ENCODE measurements around the gene PGLYRP3. TPM values are rescaled to one million over a fixed set of nuclear protein-coding genes. Genes with fewer than 3 reads are reported as not detected.

Gene PGLYRP3, protein sequence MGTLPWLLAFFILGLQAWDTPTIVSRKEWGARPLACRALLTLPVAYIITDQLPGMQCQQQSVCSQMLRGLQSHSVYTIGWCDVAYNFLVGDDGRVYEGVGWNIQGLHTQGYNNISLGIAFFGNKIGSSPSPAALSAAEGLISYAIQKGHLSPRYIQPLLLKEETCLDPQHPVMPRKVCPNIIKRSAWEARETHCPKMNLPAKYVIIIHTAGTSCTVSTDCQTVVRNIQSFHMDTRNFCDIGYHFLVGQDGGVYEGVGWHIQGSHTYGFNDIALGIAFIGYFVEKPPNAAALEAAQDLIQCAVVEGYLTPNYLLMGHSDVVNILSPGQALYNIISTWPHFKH
- total RNA-seq (2014; rRNA removed; shearing (Covaris generic); ENCODE audit: low replicate concordance) = not detected in 2 replicates

GRCh38 chr1:153312570-153313186, at the start of gene PGLYRP3:
Gene PGLYRP3 (minus strand): TSS chr1:153312952. CDS start chr1:153310665, 2,287 bp downstream.
- Histone ChIP-seq H3K4me3 (no peak within 1 kb of the TSS), H3K27me3 (no peaks in the 10 kb centered on the region; the same call in 1 of the 2 replicates), H3K9me3 (no peaks in the 10 kb centered on the region; the same call in 1 of the 2 replicates), H3K36me3 (no peaks in the 10 kb centered on the region)
- peak; percentile 9 for DNase-seq

GRCh38 chr1:153362187-153362775, 49.5 kb upstream of the PGLYRP3 start:
- no peak overlapping the region for H3K4me3 ChIP-seq
- DNase-seq = no peak
- H3K36me3 ChIP-seq = no peaks in the 10 kb centered on the region
- H3K9me3 ChIP-seq = no peaks in the 10 kb centered on the region
- no peaks in the 10 kb centered on the region; the same call in 1 of the 2 replicates for H3K27me3 ChIP-seq

GRCh38 chr1:153361480-153362109, 48.8 kb upstream of the PGLYRP3 start:
- Histone ChIP-seq H3K36me3 (no peaks in the 10 kb centered on the region), H3K4me3 (no peak overlapping the region), H3K9me3 (no peaks in the 10 kb centered on the region), H3K27me3 (no peaks in the 10 kb centered on the region; the same call in 1 of the 2 replicates)
- no peak for DNase-seq

GRCh38 chr1:153360592-153361479, 48.1 kb upstream of the PGLYRP3 start:
- Histone ChIP-seq H3K27me3 (no peaks in the 10 kb centered on the region), H3K36me3 (no peaks in the 10 kb centered on the region)
- DNase-seq = no peak

DNA sequence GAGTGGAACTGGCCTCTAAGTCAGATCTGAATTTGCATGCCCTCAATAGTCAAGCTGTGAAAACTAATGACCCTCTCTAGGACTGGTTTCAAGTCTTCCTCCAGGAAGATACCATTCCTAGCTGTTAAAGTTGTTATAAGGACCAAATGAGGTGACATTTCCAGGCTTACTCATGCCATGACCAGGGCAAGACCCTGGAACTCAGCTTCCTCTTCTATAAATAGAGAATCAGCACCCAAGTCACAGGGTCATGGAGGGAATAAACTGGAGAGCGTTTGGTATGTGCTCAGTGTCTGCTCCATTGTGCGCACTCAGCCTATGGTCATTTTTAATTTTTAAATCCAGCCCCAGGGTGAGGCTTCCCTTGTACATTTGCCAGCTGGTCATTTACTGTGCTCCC, 47.4 kb upstream of the PGLYRP3 start:
- Histone ChIP-seq H3K36me3 (no peaks in the 10 kb centered on the region), H3K27me3 (no peaks in the 10 kb centered on the region), H3K4me3 (no peak overlapping the region), H3K9me3 (peaks cover 5% of the 10 kb centered on the region; the same call in 1 of the 2 replicates)
- no peak for DNase-seq

More at GRCh38 chr1:153360592-153361479, 48.1 kb upstream of the PGLYRP3 start:
- no peak overlapping the region for H3K4me3 ChIP-seq
- H3K9me3 ChIP-seq = peaks cover 3% of the 10 kb centered on the region; the same call in 1 of the 2 replicates

DNA sequence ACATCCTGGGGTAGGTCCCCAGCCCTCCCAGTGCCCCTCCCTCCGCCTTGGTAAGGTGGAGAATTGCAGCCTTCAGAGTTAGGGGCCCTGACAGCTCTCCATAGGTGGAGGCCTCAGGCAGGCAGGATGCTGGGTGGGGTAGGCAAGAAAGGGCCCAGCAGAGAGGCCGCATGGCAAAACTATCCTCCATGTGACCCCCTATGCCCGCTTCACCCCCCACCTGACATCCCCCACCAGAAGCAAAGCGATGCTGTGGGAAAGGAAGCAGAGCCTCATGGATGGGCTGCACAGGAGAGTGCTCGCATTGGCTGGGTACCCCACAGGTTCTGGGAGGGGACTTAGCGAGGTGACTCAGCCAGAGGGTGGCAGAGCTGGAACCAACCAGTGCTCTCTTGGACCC, 46.5 kb upstream of the PGLYRP3 start:
- DNase-seq = no peak
- H3K9me3 ChIP-seq = peaks cover 5% of the 10 kb centered on the region; the same call in 1 of the 2 replicates
- no peak overlapping the region for H3K4me3 ChIP-seq
- H3K36me3 ChIP-seq = no peaks in the 10 kb centered on the region
- H3K27me3 ChIP-seq = no peaks in the 10 kb centered on the region

- H3K27me3 ChIP-seq = no peaks in the 10 kb centered on the region; the same call in 1 of the 2 replicates
- no peak overlapping the region for H3K4me3 ChIP-seq
- H3K9me3 ChIP-seq = peaks cover 5% of the 10 kb centered on the region; the same call in 1 of the 2 replicates
- no peak for DNase-seq
- H3K36me3 ChIP-seq = no peaks in the 10 kb centered on the region
Observed at GRCh38 chr1:153358691-153358975, 45.9 kb upstream of the PGLYRP3 start.

GRCh38 chr1:153357853-153358690, 45.3 kb upstream of the PGLYRP3 start, which contains the start of gene S100A9:
Gene S100A9 (plus strand): TSS chr1:153357854. CDS start chr1:153358284, 430 bp downstream.
- H3K27me3 ChIP-seq = no peaks in the 10 kb centered on the region; the same call in 1 of the 2 replicates
- no peaks in the 10 kb centered on the region for H3K36me3 ChIP-seq
- DNase-seq = no peak
- peaks cover 5% of the 10 kb centered on the region; the same call in 1 of the 2 replicates for H3K9me3 ChIP-seq
- H3K4me3 ChIP-seq = no peak within 1 kb of the TSS

DNA sequence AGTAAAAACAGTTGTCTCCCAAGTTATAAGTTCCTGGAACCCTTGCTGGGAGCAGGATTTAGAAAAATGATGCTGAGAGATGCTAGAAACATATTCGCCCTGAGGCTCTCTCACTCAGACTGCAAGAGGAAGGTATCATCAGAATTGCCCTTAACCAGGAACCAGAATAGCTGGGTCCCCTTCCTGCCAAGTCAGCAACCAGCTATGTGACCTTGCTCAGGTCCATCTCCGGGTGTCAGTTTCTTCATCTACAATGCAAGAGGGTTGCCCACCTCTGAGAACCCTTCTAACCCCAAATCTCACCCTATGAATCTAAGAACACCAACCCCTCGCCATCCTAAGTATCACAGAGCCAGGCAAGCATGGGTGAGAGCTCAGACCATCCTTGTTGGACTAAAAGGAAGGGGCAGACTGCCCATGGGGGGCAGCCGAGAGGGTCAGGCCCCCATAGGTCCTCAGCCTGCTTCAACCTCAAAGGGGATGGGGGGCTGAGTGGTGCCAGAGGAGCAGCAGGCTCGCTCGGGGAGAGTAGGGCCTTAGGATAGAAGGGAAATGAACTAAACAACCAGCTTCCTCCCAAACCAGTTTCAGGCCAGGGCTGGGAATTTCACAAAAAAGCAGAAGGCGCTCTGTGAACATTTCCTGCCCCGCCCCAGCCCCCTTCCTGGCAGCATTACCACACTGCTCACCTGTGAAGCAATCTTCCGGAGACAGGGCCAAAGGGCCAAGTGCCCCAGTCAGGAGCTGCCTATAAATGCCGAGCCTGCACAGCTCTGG, 44.5 kb upstream of the PGLYRP3 start:
- no peaks in the 10 kb centered on the region; the same call in 1 of the 2 replicates for H3K27me3 ChIP-seq
- peaks cover 5% of the 10 kb centered on the region; the same call in 1 of the 2 replicates for H3K9me3 ChIP-seq
- no peak for DNase-seq
- H3K36me3 ChIP-seq = no peaks in the 10 kb centered on the region
- no peak overlapping the region for H3K4me3 ChIP-seq

- Histone ChIP-seq H3K4me3 (no peak overlapping the region), H3K9me3 (peaks cover 5% of the 10 kb centered on the region; the same call in 1 of the 2 replicates), H3K36me3 (no peaks in the 10 kb centered on the region), H3K27me3 (peaks cover 6% of the 10 kb centered on the region)
- no peak for DNase-seq
Observed at GRCh38 chr1:153356392-153357075, 43.8 kb upstream of the PGLYRP3 start.

GRCh38 chr1:153355445-153356071, 42.8 kb upstream of the PGLYRP3 start:
- DNase-seq = peak; percentile 76
- H3K27me3 ChIP-seq = peaks cover 15% of the 10 kb centered on the region
- H3K36me3 ChIP-seq = no peaks in the 10 kb centered on the region
- H3K9me3 ChIP-seq = peaks cover 5% of the 10 kb centered on the region; the same call in 1 of the 2 replicates
- H3K4me3 ChIP-seq = no peak overlapping the region

DNA sequence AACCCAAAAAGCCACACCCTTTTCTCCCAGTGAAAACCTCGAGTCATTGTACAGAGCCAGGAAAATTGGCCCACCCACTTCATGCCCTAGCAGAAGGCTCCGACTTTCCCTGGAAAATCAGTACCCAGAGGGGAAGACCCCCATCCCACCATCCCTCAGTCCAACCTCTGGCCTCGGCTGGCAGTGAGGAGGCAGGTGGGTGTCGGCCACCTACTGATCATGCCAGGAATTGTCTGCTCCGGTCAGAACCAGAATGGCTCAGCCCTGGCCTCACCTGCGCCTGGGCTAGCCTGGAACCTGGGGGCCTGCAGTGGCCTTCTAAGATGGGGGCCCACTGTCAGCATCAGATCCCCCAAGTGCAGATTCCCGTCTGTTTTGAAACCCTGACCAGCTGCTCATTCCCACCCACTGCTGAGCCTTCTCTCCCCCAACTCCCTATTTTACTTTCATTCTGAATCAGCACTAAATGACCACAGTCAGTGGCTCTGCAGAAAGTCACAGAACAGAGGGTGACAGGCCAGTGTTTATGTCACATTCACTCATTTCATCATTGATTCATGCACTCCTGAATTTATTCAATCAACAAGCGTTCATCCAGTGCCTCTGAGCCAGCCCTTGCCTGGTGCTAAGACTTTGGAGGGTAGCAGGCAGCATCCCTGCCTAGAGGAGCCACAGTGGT, 41.9 kb upstream of the PGLYRP3 start:
- Histone ChIP-seq H3K27me3 (peaks cover 22% of the 10 kb centered on the region), H3K36me3 (no peaks in the 10 kb centered on the region), H3K4me3 (no peak overlapping the region), H3K9me3 (peaks cover 5% of the 10 kb centered on the region; the same call in 1 of the 2 replicates)
- DNase-seq = no peak
